Activated CD4-positive, alpha-beta T cell treated with anti-CD3 and anti-CD28 coated beads, Interleukin-2, amount 10 ng/mL, durations not matched to agents 24 days and 14 days (primary cell): Measurements from ENCODE around the gene RNF157. TPM values are rescaled to one million over a fixed set of nuclear protein-coding genes. Genes with fewer than 3 reads are reported as not detected.

ENCODE experiments used
- DNase-seq: peaks from one replicate; pipeline ENCODE4 v3.0.0; 2022
- H3K27ac Mint-ChIP-seq: one replicate; pipeline ENCODE4 v1.8.0; 2022; ENCODE audit warnings: mild to moderate bottlenecking, mixed read lengths
- H3K27me3 Mint-ChIP-seq: one replicate; pipeline ENCODE4 v1.8.0; 2022; ENCODE audit warnings: mixed read lengths
- H3K36me3 Mint-ChIP-seq: one replicate; pipeline ENCODE4 v1.8.0; 2022; ENCODE audit warnings: low read depth, mild to moderate bottlenecking, mixed read lengths
- H3K4me1 Mint-ChIP-seq: one replicate; pipeline ENCODE4 v1.8.0; 2021; ENCODE audit warnings: mixed read lengths
- H3K4me3 Mint-ChIP-seq: one replicate; pipeline ENCODE4 v1.8.0; 2022; ENCODE audit warnings: mild to moderate bottlenecking, moderate library complexity, mixed read lengths
- H3K9me3 Mint-ChIP-seq: one replicate; pipeline ENCODE4 v1.8.0; 2021; ENCODE audit warnings: mixed read lengths
- intact Hi-C: fragments of 100-400 bp; cut with micrococcal nuclease; formaldehyde crosslinking; loops from one replicate; pipeline ENCODE4 v1.15.1; 2023
- total RNA-seq: library from RNA; stranded (reverse); gene quantifications from 2 replicates; pipeline ENCODE4 v1.2.3, GENCODE V29; 2022

RNF157 gene
- total RNA-seq, 1 donor from 2014 or later = 35.0 TPM

DNA sequence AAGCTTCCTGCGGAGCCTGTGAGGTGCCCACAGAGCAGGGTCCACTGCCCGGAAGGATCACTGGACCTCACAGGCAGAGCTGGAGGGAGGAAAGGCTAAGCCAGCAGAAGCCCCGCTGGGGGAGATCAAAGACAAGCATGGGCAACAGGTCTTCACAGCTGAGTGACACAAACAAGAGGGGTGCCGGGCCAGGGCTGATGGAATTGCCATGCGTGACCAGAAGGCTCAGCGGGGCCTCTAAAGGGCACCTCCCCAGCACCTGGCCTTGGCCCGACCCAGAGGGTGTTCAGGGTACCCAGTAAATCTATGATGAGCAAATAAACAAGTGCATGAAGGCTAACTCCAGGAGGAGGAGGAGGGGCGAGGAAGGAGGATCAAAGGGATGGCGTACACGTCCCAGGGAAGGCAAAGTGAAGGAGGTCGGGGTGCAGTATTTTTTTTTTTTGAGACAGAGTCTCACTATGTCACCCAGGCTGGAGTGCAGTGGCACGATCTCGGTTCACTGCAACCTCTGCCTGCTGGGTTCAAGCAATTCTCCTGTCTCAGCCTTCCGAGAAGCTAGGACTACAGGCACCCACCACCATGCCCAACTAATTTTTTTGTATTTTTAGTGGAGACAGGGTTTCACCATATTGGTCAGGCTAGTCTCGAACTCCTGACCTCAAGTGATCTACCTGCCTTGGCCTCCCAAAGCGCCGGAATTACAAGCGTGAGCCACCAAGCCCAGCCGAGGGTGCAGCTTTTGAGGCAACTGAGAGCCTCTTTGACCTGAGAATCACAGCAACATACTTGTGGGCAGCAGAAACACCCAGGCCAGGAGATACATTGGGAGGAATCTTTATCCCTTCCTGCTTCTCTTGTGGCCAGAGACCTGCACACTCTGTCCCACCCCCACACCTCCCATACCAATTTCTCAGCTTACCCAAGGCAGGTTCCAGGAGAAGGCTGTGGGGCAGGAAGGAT lies 120.6 kb downstream of the RNF157 start:
- intact Hi-C loops = loop anchor here (2.0 to 5.0 kb wide), 3 partner anchors 61 to 178 kb away; no protein-coding TSS in a partner anchor
- DNase-seq = no peak
- Mint-ChIP-seq H3K9me3 (no peaks in the 10 kb centered on the region), H3K4me3 (no peak overlapping the region), H3K27me3 (no peaks in the 10 kb centered on the region), H3K4me1 (peaks cover 10% of the 10 kb centered on the region), H3K36me3 (no peaks in the 10 kb centered on the region), H3K27ac (no peak overlapping the region)

DNA sequence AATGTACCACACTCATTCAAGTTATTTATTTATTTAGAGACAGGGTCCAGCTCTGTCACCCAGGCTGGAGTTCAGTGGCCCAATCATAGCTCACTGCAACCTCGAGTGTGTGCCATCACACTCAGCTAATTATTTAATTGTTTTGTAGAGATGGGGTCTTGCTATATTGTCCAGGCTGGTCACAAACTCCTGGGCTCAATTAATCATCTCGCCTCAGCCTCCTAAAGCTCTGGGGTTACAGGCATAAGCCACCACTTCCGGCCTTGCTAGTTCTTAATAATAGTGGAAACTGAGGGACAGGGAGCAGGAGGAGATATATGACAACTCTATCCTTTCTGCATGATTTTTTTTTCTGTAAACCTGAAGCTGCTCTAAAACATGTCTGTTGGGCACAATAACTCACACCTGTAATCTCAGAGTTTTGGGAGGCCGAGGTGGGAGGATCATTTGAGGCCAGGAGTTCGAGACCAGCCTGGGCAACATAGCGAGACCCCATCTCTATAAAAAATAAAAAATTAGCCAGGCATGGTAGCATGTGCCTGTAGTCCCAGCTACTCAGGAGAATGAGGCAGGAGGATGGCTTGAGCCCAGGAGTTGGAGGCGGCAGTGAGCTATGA lies 125.0 kb downstream of the RNF157 start:
- Mint-ChIP-seq H3K9me3 (no peaks in the 10 kb centered on the region), H3K4me3 (no peak overlapping the region), H3K36me3 (no peaks in the 10 kb centered on the region), H3K27ac (no peak overlapping the region), H3K27me3 (peaks cover 6% of the 10 kb centered on the region), H3K4me1 (no peaks in the 10 kb centered on the region)
- DNase-seq = no peak
- intact Hi-C loops = no loop called here

DNA sequence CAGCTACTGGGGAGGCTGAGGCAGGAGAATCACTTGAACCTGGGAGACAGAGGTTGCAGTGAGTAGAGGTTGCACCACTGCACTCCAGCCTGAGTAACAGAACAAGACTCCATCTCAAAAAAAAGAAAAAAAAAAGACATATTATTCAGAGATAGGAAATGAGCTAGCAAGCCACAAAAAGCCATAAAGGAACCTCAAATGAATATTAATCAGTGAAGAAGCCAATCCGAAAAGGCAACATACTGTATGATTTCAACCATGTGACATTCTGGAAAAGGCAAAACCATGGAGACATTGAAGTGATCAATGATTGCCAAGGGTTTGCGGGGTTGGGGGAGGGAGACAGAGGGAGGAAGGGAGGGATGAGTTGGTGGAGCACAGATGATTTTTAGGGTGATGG lies 128.3 kb downstream of the RNF157 start:
- H3K27ac Mint-ChIP-seq = no peak overlapping the region
- H3K4me3 Mint-ChIP-seq = no peak overlapping the region
- intact Hi-C loops = no loop called here

DNA sequence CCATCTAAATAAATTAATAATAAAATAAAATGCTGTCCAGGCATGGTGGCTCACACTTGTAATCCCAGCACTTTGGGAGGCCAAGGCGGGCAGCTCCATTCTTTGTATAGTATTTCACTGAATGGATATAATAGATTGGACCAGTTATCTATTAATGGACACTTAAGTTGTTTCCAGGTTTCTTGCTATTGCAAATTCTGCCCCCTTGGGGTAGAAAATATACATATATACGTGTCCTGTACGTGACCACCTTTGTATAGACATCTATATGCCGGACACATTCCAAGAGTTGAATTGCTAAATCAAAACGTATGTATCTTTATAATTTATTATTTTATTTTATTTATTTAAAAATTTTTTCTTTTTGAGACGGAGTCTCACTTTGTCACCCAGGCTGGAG lies 132.8 kb downstream of the RNF157 start:
- no peak for DNase-seq
- H3K27me3 Mint-ChIP-seq = peaks cover 4% of the 10 kb centered on the region
- intact Hi-C loops = loop anchor here (10.0 kb wide), 1 partner anchor 203 kb away; the partner anchor contains the start of gene MRPL38
- H3K9me3 Mint-ChIP-seq = no peaks in the 10 kb centered on the region
- H3K4me3 Mint-ChIP-seq = no peak overlapping the region
- H3K4me1 Mint-ChIP-seq = peaks cover 8% of the 10 kb centered on the region
- no peak overlapping the region for H3K27ac Mint-ChIP-seq
- peaks cover 3% of the 10 kb centered on the region for H3K36me3 Mint-ChIP-seq

More for the DNA sequence above, 128.3 kb downstream of the RNF157 start:
- Mint-ChIP-seq H3K27me3 (peaks cover 6% of the 10 kb centered on the region), H3K9me3 (no peaks in the 10 kb centered on the region), H3K36me3 (no peaks in the 10 kb centered on the region), H3K4me1 (no peaks in the 10 kb centered on the region)
- DNase-seq = no peak

DNA sequence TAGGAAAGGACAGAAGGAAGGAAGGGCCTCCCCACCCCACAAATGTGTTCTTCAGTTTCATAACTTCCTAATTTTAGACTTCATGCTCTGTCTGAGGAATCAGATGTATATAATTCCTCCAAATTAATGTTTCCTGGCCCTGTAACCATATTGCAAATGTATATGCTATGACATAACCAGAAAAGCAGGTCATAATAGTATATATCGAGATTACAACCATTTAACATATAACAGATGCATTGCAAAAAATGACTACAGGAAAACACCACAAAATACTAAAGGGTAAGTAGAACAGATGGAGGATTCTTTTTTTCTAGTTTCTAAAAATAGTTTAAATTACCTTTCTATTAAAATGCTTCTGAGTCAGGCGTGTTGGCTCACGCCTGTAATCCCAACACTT lies 133.6 kb downstream of the RNF157 start:
- H3K36me3 Mint-ChIP-seq = peaks cover 3% of the 10 kb centered on the region
- intact Hi-C loops = loop anchor here (10.0 kb wide), 1 partner anchor 202 kb away; the partner anchor contains the start of gene MRPL38

DNA sequence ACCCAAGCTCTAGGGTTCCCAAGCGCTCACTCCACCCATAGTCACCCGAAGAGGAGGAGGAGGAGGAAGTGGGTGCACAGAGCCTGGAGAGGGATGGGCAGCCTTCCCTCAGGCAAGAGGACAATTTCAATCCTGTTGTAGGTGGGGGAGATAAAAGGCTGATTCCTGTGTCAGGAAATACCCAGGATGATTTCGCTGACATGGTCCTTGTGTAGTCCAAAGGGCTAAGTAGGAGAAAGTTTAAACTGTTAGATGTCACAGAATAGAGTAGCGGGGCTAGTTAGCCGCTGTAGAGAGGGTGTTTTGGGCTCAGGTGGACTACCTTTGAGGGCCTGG lies 135.4 kb downstream of the RNF157 start:
- Mint-ChIP-seq H3K4me1 (peaks cover 20% of the 10 kb centered on the region), H3K9me3 (no peaks in the 10 kb centered on the region), H3K4me3 (peak overlapping the region; percentile 99), H3K27ac (peak overlapping the region; percentile 70), H3K27me3 (no peaks in the 10 kb centered on the region), H3K36me3 (peaks cover 13% of the 10 kb centered on the region)
- DNase-seq = no peak
- intact Hi-C loops = loop anchor here (10.0 kb wide), 1 partner anchor 200 kb away; the partner anchor contains the start of gene MRPL38

More for the DNA sequence above, 133.6 kb downstream of the RNF157 start:
- Mint-ChIP-seq H3K27ac (no peak overlapping the region), H3K4me1 (peaks cover 14% of the 10 kb centered on the region), H3K4me3 (no peak overlapping the region), H3K27me3 (no peaks in the 10 kb centered on the region), H3K9me3 (no peaks in the 10 kb centered on the region)
- no peak for DNase-seq

DNA sequence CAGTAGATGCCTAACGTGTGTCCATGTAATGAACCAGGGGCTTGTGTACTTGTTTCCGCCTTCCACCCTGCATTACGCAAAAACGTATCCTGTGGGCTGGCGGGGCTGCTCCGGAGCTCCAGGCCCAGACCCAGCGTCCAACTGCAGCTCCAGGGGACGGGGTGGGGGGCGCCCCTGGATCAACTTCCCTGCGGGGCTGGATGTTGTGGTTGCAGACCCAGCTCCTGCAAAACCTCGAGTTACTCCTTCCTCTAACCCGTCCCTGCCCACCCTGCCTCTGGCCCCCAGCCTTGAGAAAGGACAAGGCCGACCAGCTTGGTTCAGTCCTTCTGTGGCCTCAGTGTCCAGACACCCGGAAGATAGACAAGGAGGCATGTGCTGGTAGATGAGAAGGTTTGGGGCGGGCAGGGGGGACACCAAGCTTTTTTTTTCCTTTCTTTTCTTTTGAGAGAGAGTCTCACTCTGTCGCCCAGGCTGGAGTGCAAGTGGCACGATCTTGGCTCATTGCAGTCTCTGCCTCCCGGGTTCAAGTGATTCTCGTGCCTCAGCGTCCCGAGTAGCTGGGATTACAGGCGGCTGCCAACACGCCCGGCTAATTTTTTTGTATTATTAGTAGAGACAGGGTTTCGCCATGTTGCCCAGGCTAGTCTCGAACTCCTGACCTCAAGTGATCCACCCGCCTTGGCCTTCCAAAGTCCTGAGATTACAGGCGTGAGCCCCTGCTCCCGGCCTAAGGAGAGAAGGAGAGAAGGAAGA lies 136.0 kb downstream of the RNF157 start:
- no peaks in the 10 kb centered on the region for H3K27me3 Mint-ChIP-seq
- DNase-seq = no peak
- H3K4me3 Mint-ChIP-seq = peak overlapping the region; percentile 99
- peaks cover 19% of the 10 kb centered on the region for H3K36me3 Mint-ChIP-seq
- peak overlapping the region; percentile 97 for H3K27ac Mint-ChIP-seq
- intact Hi-C loops = loop anchor here (10.0 kb wide), 1 partner anchor 200 kb away; the partner anchor contains the start of gene MRPL38
- peaks cover 20% of the 10 kb centered on the region for H3K4me1 Mint-ChIP-seq
- H3K9me3 Mint-ChIP-seq = no peaks in the 10 kb centered on the region

DNA sequence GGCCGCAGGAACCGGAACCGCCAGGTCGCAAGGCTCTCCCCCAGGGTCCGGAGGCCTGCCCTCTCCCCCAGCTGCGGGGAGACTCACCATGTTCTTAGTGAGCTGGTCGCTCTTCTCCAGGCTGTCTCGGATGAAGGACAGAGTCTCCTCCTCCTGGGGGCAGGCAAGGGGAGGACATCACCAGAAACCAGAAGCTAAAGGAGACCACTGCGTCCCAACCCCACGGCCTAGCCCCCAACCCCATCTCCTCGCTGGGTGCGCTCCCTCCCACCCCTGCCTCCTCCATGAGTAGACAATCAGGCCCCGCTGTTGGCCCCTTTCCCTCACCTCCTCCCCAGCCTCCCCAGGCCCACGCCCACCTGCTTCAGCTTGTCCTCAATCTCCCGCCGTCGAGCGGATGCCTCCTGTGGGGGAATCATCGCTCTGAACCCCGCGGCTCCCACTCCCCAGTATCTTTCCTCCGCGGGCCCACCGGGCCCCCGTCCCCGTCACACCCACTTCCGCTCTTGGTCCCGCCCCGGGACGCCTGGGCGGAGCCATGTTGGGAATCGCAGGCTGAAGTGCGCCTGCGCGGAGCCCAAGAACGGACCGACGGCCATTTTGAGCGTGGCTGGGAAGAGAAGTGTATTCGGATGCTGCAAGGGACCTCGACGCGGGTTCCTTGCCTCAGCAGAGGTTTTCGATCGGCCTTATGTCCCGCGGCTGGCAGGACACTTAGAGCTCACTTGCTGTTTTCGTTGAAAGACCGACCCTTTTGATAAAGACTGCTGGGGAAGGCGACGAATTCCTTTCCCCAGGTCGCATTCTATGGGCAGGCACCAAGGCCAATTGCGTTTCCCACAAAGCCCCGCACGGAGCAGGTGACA lies 136.8 kb downstream of the RNF157 start, which contains the start of gene EXOC7:
Gene EXOC7, minus strand, starts transcription at position 514 of the 866 bp plus-strand sequence. Its CDS starts 95 bp downstream, at position 419.
- Mint-ChIP-seq H3K27me3 (no peaks in the 10 kb centered on the region), H3K4me3 (peak within 1 kb of the TSS; percentile 99), H3K36me3 (peaks cover 23% of the 10 kb centered on the region), H3K27ac (peak within 1 kb of the TSS; percentile 97), H3K9me3 (no peaks in the 10 kb centered on the region), H3K4me1 (peaks cover 20% of the 10 kb centered on the region)
- intact Hi-C loops = loop anchor here (1.0 to 10.0 kb wide), 3 partner anchors 32 to 199 kb away; partner anchors contain the start of gene MRPL38
- DNase-seq = peak; percentile 99

DNA sequence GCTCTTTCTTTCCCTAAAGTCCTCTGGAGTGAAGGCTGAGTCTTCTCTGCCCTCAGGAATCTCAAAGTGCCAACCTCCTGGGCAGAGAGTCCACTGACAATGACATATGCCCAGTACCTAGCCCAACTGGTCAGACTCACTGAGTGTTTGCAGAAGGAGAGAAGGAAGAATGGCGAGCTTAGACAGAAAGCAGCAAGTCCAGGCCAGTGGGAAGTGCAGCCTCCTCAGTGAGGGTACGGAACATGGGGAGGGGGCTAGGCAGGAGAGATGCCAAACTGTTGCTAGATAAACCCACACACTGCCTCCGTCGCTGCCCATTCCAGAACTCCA lies 137.4 kb downstream of the RNF157 start:
- Mint-ChIP-seq H3K36me3 (peaks cover 25% of the 10 kb centered on the region), H3K9me3 (no peaks in the 10 kb centered on the region), H3K27ac (peak overlapping the region; percentile 97), H3K4me1 (peaks cover 20% of the 10 kb centered on the region), H3K4me3 (peak overlapping the region; percentile 99), H3K27me3 (no peaks in the 10 kb centered on the region)
- DNase-seq = no peak
- intact Hi-C loops = loop anchor here (1.0 to 10.0 kb wide), 3 partner anchors 32 to 198 kb away; partner anchors contain the start of gene MRPL38

DNA sequence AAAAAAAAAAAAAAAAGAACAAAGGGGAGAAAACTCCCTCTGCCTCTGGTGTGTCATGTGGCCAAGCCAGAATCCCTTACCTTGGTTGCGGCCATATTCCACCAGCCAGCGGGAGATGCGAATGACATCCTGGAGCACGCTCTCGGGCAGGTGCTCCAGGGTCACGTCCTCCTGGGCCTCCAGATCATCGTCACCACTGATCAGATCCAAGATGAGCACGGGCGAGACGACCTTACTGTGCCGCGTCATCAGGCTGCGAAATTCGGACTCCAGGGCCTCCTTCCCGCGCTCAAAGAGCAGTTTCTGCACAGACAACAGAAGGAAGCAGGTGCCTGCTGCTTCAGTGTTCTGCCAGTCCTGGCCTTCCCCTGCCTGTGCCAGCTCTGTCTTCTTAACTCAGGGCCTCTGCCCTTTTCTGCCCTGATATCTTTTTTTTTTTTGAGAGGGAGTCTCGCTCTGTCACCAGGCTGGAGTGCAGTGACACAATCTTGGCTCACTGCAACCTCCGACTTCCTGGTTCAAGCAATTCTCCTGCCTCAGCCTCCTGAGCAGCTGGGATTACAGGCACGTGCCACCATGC lies 142.5 kb downstream of the RNF157 start:
- Mint-ChIP-seq H3K36me3 (peaks cover 44% of the 10 kb centered on the region), H3K27ac (no peak overlapping the region), H3K4me1 (peaks cover 14% of the 10 kb centered on the region), H3K4me3 (no peak overlapping the region), H3K9me3 (no peaks in the 10 kb centered on the region), H3K27me3 (no peaks in the 10 kb centered on the region)
- DNase-seq = no peak
- intact Hi-C loops = no loop called here

DNA sequence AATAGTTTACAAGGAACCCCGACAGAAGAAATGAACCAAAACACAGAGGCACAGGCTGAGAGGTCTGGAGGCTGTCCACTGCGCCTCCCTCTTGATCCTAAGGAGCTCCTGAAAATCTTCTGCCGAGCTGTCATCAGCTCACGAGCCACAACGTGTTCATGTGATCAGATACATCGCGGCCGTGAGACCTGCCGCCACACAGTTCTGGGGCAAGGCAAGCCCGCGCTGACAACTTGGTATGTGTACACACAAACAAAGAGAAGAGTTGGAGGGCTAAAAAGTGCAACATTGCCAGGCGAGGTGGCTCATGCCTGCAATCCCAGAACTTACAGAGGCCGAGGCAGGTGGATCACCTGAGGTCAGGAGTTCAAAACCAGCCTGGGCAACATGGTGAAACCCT lies 144.3 kb downstream of the RNF157 start:
- H3K36me3 Mint-ChIP-seq = peaks cover 47% of the 10 kb centered on the region
- no peaks in the 10 kb centered on the region for H3K27me3 Mint-ChIP-seq
- peaks cover 5% of the 10 kb centered on the region for H3K4me1 Mint-ChIP-seq
- H3K4me3 Mint-ChIP-seq = no peak overlapping the region
- intact Hi-C loops = no loop called here
- no peak for DNase-seq
- H3K9me3 Mint-ChIP-seq = no peaks in the 10 kb centered on the region
- H3K27ac Mint-ChIP-seq = no peak overlapping the region

DNA sequence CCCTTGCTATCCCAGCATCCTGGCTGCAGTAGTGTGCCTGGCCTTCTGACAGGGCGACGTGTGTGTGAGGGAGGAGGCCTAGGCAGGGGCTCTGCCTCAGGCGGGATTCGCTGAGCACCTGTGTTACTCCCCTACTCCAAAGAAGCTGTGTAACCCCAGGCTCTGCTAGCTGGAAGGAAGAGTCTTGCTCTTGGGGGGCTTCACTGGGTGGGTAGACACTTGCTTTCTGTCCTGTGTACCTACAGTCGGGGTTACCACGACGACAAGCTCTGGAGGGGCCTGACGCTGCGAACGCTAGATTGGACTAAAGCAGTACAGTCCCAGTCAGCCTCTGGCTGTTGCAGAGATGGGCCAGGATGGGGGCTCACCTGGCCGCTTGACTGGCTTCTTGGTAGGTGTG lies 146.2 kb downstream of the RNF157 start:
- Mint-ChIP-seq H3K27ac (no peak overlapping the region), H3K4me3 (no peak overlapping the region), H3K9me3 (no peaks in the 10 kb centered on the region), H3K36me3 (peaks cover 45% of the 10 kb centered on the region), H3K27me3 (no peaks in the 10 kb centered on the region), H3K4me1 (peaks cover 3% of the 10 kb centered on the region)
- intact Hi-C loops = no loop called here
- no peak for DNase-seq
